Suppressor macrophage treated with lipopolysaccharide for 1 hour (primary cell): ENCODE measurements around the gene TEX53.
A peak's percentile ranks its signal among the peaks of the same experiment; 100 is the strongest.

Experiments
- DNase-seq, 3 donors: peaks; one replicate each; pipeline ENCODE4 v3.0.0-alpha.2; 2020 to 2022

TEX53 gene

DNA sequence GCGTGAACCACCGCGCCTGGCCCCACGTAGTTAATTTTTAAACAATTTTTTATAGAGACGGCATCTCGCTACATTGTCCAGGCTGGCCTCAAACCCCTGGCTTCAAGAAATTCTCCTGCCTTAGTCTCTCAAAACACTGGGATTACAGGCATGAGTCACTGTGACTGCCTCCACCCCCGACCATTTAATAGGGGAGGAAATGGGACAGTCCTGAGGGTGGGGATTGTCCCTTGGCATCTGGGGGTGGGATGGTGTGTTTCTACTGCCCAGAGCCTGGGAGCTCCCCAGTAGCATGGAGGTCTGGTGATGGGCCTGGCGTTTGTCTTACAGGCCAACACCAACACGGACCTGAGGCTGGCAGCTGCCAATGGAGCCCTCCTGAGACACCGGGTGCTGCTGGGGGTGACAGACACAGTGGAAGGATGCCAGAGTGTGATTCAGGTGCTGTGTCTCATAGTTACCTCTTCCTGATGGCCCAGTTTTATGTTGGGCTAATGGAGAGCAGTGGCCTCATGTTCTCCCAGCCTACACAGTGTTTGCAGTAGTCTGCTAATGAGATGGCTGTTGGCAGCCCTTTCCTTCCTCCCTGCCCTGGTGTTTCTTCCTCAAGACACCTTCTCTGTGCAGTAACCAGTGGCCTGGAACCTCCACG, 24.0 kb downstream of the TEX53 start:
- peak; percentile 43 to 71 (median 67) for DNase-seq

DNA sequence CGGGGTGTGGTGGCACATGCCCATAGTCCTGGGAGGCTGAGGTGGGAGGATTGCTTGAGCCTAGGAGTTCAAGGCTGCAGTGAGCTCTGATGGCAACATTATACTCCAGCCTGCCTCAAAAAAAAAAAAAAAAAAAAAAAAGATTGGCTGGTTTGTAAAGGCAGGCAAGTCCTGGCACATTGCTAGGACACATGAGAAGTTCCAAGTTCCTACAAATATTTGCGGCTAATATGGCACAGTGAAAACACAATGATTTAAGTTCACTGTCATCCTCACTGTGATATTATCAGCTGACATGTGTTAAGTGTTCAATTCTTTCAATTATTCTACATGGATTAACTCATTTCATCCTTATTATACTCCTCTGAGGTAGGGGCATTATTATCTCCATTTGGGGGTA, 26.4 kb downstream of the TEX53 start:
- DNase-seq = no peak

DNA sequence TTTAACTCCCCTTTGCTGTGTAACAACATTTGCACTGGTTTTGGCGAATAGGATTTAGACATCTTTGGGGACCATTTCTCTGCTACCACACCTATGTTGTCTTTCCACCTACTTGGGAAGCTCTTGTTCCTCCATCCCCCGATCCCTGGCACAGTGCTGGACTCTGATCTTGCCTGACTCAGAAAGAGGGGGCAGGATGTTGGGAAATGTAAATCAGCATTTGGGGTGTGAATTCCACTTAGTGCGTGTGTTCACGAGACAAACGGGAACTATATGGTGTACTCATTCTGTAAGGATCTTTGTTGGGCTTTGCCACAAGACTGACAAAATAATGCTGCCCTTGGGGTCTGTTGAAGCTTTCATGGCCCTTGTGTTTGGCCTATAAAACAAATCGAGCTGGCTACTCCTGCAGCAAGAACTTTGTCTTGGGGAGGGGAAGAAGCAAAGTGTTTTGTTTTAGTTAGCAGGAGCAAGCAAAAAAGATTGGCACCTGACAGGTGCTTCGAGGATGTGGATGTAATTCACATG, 28.0 kb downstream of the TEX53 start:
- DNase-seq = peak in 1 of 3 donors; percentile 29

DNA sequence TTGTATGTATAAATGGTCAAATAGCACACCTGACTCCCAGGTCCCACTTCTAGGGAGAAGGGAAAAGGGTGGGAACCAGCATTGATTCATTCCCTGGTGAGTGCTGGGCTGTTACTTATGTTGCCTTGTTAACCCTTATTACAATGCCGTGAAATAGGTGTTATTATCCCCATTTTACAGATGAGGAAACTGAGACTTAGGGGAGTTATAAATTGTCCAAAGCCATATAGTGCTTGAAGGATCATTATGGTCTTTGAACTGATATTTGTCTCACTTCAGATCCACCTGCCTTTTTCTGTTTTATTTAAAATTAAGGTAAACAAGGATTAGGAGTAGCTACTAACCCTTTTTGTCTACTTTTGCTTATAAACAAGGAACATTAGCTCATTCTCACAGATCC, 30.1 kb downstream of the TEX53 start:
- no peak for DNase-seq

DNA sequence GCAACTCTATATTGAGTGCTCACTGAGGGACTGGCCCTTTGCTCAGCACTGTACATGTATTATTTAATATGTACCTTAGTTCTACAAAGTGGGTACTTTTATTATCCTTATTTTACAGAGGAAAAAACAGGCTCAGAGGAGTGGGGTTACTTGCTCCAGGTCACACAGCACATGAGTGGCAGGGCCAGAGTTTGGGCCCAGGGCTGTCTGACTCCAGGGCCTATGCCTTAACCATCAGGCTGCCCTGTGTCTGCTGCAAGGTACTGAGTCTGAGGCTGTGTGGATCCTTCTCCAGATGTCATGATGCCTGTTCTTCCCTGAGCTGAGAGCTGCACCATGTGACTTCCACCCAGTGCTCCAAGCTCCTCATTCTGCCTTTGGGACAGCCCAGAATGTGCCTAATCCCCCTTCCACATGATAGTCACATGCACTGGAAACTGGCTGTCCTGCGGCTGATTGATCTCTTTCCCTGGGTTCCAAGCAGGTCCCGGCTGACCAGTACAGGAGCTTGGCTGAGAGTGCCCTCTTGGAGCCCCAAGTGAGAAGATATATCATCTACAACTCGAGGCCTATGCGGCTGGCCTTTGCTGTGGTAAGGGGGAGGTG, 31.1 kb downstream of the TEX53 start:
- DNase-seq = no peak

DNA sequence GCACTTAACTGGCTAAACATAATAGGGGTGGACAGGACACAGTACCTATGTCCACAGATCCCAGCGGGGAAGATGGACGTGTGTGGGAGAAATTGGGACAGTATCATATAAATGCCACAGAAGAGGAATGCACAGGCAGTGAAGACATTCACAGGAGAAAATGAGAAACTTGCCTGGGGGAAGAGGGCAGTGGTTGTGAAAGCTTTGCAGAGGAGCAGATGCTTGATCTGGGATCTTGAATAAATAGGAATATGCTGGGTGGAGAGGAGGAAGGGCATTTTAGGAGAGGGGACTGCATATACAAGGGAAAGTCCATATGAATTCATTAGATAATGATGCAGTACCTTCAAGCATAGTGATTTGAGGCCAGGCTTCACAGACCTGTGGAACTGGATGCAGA, 32.9 kb downstream of the TEX53 start:
- DNase-seq = no peak

DNA sequence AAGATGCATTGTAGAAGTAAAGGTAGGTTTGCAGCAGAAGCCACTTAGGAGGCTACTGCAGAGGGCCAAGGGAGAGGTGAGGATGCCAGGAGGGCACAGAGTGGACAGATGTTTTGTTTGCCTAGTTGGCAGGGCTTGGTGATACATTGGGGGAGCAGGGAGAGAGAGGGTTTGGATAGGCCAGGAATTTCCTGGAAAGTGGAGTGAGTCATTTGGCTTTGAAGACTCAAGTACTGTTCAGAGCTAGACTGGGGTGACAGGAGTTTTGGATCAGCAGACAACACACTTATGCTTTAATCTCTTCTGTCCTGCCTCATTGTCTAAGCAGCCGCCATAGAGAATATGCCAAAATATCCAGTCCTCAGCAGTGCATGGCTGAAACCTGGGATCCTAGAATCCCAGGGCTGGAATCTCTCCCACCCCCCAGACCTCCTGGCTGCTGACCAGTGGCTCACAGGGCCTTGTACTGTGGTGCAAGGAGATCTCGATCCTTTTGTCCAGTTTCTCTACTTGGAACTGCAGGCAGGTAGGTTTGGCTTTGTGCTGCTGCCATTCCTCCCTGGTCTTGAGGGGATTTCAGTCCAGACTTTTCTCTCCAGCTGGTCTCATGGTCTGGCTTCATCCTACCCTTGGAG, 35.5 kb downstream of the TEX53 start:
- peak in 1 of 3 donors; percentile 24 for DNase-seq

DNA sequence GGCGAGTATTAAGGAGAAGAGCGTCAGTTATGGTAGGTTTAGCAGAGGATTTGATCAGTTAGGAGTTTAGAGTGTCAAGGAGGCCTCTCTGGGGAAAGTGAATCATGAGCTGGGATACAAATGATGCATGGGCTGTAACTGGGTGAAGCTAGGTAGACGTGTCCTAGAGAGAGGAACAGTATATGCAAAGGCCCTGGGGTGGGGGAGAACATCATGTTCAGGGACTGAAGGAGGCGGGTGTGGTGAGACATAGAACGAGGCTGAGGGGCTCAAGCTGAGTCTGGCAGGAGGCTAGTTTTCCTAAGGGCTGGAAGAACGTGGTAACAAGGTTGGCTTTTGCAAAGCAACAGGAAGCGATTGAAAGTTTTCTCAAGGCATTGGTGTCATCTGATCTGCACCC, 36.0 kb downstream of the TEX53 start:
- no peak for DNase-seq

DNA sequence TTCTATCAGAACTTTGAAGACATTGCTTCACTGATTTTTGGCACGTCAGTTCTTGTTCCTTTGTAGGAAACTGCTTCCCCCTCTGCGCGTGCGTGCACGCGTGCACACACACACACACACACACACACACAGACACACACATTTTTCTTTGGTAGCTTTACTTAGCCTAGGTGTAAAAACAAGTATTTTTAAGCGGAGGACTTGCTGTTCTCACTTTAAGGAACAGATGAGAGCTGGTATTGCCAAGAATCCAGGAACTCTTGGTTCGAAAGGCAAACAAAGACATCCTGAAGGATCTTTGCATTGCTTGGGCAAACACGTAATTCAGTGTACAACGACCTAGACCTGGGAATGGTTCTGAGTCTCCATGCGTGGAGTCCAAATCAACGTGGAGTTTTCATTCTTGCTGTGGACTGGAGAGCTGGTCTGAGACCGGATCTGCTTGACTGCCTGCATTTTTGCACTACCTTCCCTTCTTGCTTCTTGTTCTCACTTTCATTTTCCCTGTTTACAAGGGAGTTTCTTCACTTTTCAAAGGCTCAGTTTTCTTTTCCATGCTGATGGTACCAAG, 38.3 kb downstream of the TEX53 start:
- peak; percentile 68 to 73 (median 69) for DNase-seq

DNA sequence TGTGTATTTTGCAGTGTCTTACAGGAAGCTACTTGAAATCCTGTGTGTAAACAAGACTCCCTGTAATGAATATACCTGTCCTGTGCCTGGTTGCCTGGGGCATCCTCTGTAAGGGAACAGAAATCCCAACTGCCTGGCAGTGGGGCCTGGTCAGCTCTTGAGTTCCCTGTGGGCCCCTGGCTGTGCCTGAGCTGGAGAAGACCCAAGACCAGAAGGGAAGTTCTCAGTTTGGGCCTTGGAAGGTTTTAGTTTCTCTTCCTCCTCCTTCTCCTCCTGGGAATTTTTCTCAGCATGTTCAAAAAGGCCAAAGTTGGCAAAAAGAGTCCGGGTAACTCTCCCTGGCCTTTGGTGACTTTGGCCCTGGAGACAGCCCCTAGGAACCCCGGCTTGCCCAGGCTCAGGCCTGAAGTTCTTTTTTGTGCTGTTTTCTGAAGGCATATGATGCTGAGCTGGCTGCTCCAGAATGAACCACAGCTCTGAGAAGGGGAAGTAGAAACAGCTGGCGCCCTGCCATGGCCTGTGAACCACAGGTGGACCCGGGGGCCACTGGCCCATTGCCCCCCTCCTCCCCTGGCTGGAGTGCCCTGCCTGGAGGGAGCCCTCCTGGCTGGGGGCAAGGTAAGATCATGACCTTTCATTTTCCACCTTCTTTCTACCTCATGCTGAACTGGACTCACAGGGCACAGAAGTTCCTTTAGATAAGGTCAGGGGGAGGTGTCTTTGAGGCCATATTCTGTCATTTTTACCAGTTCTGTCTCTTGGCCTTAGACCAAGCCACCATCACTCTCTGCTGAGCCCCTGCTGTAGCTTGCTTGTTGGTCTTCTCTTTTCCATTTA, 40.7 kb downstream of the TEX53 start:
- DNase-seq = peak; percentile 94 to 97 (median 96)

DNA sequence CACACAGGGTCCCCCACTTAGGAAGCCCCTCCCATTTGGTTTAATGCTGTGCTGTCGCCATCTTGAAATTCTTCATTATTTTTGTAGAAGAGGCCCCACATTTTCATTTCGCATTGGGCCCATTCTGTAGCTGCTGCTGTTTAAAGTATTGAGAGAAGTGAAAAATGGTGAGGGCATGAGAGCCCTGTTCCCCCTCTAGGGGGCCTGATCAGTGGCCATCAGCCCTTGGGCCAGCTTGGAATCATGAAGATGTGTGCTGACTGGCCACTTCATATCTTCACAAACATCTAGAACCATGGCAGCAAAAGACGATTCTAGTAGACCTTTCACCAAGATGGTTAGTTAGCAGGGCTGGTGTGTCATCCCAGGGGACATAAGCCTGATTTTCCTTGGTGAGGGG, 43.2 kb downstream of the TEX53 start:
- no peak for DNase-seq

DNA sequence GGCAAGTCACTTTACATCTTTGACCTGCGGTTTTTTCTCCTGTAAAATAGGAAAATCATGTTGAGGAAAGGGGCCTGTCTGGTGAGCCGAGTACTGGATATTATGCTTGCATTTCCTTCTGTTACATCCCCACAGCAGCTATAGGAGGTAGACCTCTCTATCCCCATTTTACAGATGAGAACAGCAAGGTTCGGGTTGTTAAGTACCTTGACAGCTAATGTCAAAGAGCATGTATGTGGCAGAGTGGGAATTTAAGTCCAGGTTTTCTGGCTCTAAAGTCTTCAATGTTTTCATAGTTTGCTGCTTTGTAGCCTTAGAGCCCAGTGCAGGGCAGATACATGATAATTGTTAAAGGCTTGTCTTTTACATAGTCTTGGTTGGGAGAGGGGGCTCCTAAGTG, 43.7 kb downstream of the TEX53 start:
- no peak for DNase-seq

DNA sequence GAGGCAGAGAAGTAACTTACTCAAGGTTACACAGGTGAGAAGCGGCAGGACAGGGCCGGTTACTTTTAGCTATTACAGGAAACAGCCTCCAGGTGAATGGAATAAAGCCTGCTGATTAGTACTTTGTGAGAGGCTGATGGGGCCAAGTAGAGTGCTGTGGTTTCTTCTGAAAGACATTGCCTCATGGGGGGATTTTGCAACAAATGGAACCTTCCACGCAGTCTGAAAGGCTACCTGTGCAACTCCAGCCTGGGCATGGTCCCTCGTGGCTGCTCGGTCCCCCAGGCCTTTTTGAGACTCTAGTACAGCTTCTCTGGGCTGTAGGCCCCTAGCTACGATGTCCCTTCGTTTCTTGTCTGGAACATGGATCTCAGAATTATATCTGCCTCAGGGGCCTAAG, 44.5 kb downstream of the TEX53 start:
- DNase-seq = no peak

DNA sequence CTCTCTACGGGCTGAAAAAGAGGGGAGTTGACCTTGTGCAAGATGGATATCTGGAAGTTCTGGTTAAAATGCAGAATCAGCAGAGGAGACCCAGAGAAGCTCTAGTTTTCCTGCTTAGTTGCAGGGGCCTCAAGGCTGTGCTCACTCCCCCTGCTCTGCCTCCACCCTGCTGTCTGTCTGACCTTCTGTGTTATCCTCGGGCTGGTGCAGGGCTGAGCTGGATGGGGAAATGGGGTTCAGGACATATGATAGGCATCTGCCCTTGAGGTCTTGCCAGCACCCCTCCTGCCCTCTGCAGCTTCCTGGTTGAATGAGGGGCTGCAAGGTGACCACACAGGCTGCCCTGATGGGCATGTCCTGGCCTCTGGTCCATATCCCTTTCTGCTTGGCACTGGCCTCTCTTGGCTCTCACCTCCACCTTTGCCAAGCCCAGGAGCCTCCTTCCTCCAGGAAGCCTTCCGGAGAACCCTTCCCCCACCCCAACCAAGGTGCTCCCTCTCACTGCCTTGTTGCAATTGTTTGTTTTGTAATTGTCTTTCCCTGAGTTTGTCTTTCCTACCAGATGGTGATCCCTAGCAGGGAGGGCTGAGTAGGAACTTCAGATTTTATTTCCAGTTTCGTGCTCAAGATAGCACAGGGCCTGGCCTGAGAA, 45.2 kb downstream of the TEX53 start:
- DNase-seq = no peak

DNA sequence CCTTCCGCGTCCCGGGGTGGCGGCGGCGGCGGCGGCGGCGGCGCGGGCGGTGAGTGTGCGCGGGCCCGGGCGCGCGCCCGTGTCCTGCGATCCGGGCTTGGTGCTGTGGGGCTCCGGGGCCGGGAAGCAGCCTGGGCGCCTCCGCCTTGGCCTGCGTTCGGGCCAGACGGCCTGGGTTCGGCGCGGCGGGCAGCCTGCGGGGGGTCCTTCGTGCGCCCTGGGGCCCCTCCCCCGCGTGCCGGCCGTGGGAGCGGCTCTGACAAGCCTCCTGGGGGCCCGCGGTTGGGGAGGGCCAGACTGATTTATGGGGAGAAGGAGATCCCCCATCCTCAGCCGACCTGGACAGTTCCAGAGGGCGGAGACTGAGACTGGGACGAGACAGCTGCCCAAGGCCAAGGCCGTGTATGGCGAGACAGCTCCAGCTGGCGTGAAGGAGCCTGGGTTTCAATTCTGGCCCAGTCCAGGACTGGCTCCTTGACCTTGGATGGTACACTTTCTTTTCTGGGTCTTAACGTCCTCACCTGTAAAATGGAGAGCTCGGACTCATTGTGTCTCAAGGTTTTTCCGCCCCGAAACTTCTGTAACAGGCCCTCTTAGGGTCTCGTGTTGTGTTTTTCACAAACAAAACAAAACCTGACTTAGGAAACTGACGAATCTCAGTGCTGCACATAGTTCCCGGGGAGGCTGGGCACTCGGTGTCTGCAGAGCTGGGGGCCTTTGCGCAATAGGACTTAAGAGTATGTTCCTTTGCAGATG, 45.9 kb downstream of the TEX53 start:
- DNase-seq = peak; percentile 54 to 79 (median 67)

DNA sequence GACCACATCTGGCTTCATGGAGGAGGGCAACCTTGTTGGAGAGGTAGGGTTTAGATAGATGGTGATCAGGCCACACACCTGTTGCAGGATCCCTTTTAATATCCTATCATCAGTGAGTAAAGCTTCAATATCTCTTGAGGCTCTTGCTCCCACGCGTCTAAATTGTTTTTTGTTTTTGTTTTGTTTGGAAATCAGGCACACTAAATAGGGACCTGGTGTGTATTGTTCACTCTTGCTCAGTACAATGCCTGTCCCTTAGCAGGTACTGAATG, 49.1 kb downstream of the TEX53 start:
- no peak for DNase-seq

DNA sequence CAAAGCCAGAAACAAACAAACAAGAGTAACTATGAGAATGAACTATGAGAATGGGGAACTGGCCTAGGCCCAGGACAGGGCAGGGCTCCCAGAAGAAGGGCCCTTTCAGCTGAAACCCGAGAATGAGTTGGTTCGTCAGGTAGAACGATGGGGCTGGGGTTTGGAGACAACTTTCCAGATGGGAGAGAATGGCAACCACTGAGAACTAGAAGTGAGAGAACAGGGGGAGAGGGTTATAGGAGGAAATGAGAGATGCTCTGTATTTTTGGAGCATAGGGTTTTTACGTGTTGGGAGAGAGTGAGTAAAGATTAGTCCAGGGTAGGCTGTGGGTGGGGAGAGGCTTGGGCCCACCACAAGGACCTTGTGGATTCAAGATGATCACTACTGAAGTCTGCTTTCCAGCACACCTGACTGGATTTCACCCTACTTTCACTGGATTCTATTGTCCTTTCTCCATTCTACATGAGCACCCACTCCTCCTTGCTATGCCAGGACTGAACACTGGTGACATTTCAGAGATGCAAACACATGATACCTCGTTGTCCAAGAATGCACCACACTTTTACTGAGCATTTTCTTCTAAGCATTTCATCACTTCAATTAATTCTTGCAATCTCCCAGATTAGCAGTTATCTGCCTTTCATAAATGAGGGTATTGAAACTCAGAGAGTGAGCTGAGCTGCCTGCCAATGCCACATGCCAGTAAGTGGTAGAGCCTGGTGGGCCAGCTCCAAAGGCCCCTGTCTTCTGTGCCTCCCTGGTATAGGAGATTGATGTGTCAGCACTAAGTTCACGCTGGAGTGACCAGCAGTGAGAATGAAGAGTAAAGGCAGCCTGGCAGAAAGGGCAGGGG, 49.7 kb downstream of the TEX53 start:
- DNase-seq = no peak

DNA sequence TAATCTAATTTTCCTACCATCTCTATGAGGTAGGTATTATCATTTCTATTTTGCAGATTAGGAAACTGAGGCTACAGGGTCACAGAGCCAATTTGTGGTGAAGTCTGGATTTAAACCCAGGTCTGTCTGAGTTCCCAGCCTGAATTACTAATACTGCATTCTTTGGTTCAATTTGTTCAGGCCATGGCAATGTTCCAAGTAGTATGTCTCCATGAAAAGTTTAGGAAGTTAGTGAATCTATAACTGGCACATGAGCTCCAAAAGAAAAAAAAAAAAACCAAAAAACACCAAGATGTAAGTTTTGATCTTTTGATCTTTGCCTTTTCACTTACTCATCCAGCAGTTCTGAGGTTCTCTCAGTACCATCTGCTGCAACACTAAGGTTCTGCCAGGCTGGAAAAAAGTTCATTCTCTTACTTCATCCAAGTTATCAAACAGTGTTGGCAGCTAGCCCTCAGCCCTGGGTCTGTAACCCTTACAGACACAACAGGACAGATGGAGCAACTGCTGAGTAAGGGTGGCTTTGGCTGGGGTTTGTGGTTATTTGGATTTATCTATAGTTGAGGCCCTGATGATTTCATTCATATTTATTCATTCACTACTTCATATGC, 50.9 kb downstream of the TEX53 start:
- peak in 1 of 3 donors; percentile 32 for DNase-seq
